Suprapubic skin (tissue), 4 donors: ENCODE data around the gene COL15A1.
"Not testable (repeated sequence)": the region's sequence is repeated elsewhere in the genome, so short reads cannot be mapped to it uniquely, and the experiment has no call there.

Experiments used
- POLR2A ChIP-seq, 2 donors: fragments of 450-650 bp; IDR thresholded peaks; one replicate each; pipeline ENCODE4 v1.6.1; 2017; ENCODE audit warnings: antibody characterized with exemption in 2 of 2, mild to moderate bottlenecking in 2 of 2, moderate library complexity in 2 of 2
- POLR2AphosphoS5 ChIP-seq, 3 donors: sonication (generic); formaldehyde crosslinking; IDR thresholded peaks; one replicate each; pipeline ENCODE4 v1.6.1; 2017; ENCODE audit warnings: antibody characterized with exemption in 3 of 3
- TF ChIP-seq, protein P1 (sequence below), 2 donors: fragments of 200-600 bp in 1 of 2; fragments of 450-650 bp in 1 of 2; sonication (generic) in 1 of 2; IDR thresholded peaks; one replicate each; pipeline ENCODE4 v1.5.1; 2016 to 2019; ENCODE audit warnings: antibody characterized with exemption in 2 of 2, mild to moderate bottlenecking in 1 of 2, moderate library complexity in 1 of 2

DNA sequence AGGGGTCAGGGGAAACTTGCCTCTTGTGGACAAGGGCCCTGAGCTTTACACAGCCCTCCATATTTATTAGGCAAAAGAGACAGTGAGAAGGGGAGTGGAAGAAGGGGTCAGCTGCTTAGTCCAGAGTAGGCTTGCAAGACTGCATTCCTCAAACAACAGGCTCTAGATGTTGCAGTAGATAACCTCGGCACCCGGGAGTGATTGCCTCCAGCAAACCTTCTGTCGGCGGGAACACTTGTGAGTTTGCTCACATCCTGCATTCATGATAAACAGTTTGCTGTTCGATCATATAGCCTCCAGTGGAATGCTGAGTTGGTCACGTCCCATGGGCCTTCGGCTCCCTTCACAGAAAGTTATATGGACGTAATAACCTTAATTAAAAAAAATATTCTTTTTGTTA, 66.7 kb downstream of the COL15A1 start:
- not testable (repeated sequence) for TF ChIP-seq POLR2A, POLR2AphosphoS5 (IDR thresholded peaks at IDR 0.05)
- TF ChIP-seq, protein P1, sequence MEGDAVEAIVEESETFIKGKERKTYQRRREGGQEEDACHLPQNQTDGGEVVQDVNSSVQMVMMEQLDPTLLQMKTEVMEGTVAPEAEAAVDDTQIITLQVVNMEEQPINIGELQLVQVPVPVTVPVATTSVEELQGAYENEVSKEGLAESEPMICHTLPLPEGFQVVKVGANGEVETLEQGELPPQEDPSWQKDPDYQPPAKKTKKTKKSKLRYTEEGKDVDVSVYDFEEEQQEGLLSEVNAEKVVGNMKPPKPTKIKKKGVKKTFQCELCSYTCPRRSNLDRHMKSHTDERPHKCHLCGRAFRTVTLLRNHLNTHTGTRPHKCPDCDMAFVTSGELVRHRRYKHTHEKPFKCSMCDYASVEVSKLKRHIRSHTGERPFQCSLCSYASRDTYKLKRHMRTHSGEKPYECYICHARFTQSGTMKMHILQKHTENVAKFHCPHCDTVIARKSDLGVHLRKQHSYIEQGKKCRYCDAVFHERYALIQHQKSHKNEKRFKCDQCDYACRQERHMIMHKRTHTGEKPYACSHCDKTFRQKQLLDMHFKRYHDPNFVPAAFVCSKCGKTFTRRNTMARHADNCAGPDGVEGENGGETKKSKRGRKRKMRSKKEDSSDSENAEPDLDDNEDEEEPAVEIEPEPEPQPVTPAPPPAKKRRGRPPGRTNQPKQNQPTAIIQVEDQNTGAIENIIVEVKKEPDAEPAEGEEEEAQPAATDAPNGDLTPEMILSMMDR (IDR thresholded peaks at IDR 0.05) = not testable (repeated sequence)
